ENCODE data around the gene ZNF35.

DNA sequence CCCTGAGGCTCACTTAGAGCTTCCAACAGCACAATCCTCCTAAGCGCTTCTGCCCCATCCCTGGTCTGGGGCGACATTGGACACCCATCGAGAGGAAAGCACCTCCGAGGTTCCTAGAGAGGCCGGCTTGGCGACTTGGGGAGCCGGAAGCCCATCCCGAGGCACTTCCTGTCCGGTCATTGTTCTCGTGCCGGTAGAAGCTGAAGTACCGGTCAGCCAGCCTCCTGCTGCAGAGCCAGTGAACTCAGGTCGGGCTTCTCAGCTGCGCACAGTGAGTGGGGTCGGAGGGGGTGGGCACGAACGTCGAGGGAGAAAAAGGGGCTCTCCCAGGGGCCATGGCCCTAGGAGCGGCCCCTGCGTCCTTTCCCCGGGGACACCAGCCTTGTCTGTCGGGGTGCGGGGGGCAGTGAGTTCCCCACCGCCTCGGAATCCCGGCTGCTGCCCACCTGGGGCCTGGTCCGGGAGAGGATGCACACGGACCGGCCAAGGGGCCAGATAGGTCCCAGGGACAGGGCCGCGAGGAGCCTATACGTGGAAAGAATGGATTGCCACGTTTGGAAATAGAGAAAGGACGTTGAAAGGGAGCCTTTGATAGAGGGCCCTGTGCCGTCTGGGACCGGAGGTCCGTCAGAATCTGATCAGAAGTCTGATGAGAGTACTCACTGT, at the start of gene ZNF35:
- no peak for TF ChIP-seq CTCF (IDR thresholded peaks at IDR 0.05)
- no peak for TF ChIP-seq POLR2A (IDR thresholded peaks at IDR 0.05)
- TF ChIP-seq EP300 (IDR thresholded peaks at IDR 0.05): no peak
